Muscle of leg (tissue), 11 donors: ENCODE measurements around the gene MYO3B. TPM values are rescaled to one million over a fixed set of nuclear protein-coding genes. Genes with fewer than 3 reads are reported as not detected.
A peak's percentile ranks its signal among the peaks of the same experiment; 100 is the strongest.

Experiments used
- DNase-seq: peaks from one replicate; pipeline ENCODE4 v3.0.0; 2013
- H3K27ac ChIP-seq: one replicate; pipeline ENCODE4 v1.5.1; 2013; ENCODE audit warnings: mild to moderate bottlenecking, low read length, control low read depth
- H3K27me3 ChIP-seq: one replicate; pipeline ENCODE4 v1.6.1; 2013; ENCODE audit warnings: low read length; ENCODE audit not compliant: control insufficient read depth, insufficient read depth
- H3K36me3 ChIP-seq: one replicate; pipeline ENCODE4 v1.6.1; 2013; ENCODE audit warnings: low read length; ENCODE audit not compliant: control insufficient read depth, insufficient read depth
- H3K4me1 ChIP-seq: one replicate; pipeline ENCODE4 v1.6.1; 2013; ENCODE audit warnings: low read length; ENCODE audit not compliant: control insufficient read depth, insufficient read depth
- H3K4me3 ChIP-seq: one replicate; pipeline ENCODE4 v1.5.1; 2013; ENCODE audit warnings: low read length, control low read depth
- H3K9me3 ChIP-seq: replicated peaks from 2 replicates; pipeline ENCODE4 v1.6.1; 2013; ENCODE audit warnings: low read depth, low read length; ENCODE audit not compliant: control insufficient read depth
- WGBS: methylation state at CpG from one replicate; pipeline ENCODE4 v1.1.5; 2013; ENCODE audit warnings: missing lambda C conversion rate; ENCODE audit not compliant: insufficient coverage; 5-methylcytosine and 5-hydroxymethylcytosine counted together
- polyA plus RNA-seq, 8 donors: library from polyadenylated mRNA; unstranded; fragments of 120-200 nt; gene quantifications; one replicate each; pipeline versions ENCODE4 v1.2.1 to v1.2.3, GENCODE V29; 2013; ENCODE audit warnings: inconsistent platforms in 1 of 8, low replicate concordance in 1 of 8; ENCODE audit not compliant: insufficient read length in 8 of 8, insufficient read depth in 1 of 8
- total RNA-seq: library from RNA; stranded (reverse); fragments of 120-200 nt; gene quantifications from one replicate; pipeline ENCODE4 v1.2.4, GENCODE V29; 2013

MYO3B gene
- total and polyA plus RNA-seq, 9 donors = 0.12 to 0.79 (median 0.18) TPM

DNA sequence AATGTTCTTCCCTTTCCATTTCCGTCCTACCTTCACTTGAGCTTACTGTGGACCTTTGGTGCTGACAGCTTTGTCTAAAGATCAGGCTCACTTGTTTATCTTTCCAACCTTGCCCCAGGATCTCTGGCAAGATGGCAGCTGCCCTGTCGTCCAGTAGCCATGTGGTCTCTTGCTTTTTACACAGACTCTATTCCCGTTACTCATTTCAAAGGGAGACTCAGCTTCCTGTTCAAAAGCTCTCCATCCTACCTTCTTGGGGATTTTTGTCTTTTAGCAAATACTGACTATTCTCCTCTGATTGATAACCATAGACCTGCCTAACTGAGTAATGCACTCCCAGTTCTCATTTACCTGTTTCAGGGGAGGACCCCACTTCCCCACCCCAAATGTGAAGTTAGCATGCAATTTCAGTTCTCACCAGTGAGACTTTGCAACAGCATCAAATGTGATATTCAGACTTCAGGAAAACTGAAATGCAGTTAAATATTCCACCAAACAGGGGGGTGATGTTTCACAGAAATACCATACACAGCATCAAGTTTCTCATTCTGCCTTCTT, 184.4 kb downstream of the MYO3B start:
- peaks cover 29% of the 10 kb centered on the region for H3K27me3 ChIP-seq

DNA sequence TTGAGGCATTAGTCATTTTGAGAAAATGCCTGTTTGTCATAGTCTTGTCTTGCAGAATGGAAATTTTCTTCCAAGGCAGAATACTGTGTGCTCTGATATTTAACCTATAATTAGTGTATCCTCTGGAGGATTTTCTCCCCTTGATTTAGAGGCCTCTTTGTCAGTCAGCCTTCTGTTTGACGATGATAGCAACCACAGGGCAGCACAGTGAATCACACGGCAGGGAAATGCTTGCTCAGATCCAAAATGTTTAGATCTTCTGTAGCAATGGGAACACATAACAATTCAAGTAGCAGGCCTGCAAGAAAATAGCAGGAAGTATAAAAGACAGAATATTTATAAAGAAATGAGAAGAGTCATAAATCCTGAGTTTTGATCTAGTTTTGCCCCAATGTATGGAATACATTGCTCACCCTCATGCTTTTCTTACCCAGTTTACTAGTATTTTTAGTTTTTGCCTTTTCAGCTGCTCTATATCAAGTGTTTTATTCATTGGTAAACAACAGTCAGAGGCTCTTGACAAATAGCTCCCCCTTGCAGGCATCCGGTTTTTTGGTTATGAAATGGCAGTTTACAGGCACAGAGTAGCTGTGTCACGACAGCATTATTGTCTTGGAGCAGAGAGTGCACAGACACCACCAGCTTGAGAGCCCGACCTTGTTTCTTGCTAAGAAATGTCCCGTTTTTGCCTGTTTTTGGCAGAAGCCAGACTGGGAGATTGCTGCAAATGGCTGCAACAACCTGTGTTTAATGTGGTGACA, 185.1 kb downstream of the MYO3B start:
- no peaks in the 10 kb centered on the region for H3K9me3 ChIP-seq
- no peak overlapping the region for H3K27ac ChIP-seq

More for the DNA sequence above, 184.4 kb downstream of the MYO3B start:
- Histone ChIP-seq H3K4me3 (no peak overlapping the region), H3K9me3 (no peaks in the 10 kb centered on the region), H3K36me3 (no peaks in the 10 kb centered on the region), H3K4me1 (no peaks in the 10 kb centered on the region), H3K27ac (no peak overlapping the region)
- WGBS = 64% methylated on average over 3 of the region's 3 CpGs
- no peak for DNase-seq

DNA sequence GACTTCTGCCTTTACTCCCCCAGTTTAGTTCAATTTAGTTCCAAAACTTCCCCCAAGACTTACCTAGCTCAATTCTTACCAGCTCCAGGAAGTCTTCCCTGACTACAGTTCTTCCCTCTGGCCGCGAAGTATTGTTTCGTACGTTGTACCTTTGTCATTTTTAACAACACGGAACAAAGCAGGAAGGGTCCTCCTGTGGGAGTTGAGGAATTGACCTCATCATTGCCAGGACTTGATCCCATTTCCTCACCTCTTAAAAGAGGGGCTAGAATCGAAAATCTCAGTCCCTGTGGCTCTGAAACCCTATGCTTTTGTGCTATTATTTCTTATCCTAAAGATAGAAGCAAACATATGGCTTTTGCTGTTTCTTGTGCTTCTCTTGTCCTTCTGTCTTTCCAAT, 187.1 kb downstream of the MYO3B start:
- H3K9me3 ChIP-seq = no peaks in the 10 kb centered on the region
- no peaks in the 10 kb centered on the region for H3K36me3 ChIP-seq
- no peak overlapping the region for H3K4me3 ChIP-seq
- H3K4me1 ChIP-seq = no peaks in the 10 kb centered on the region
- H3K27me3 ChIP-seq = peaks cover 29% of the 10 kb centered on the region
- no CpG with 5 or more reads among the region's 6 CpGs for WGBS
- H3K27ac ChIP-seq = no peak overlapping the region
- DNase-seq = no peak

More for the DNA sequence above, 185.1 kb downstream of the MYO3B start:
- Histone ChIP-seq H3K4me3 (no peak overlapping the region), H3K4me1 (no peaks in the 10 kb centered on the region), H3K27me3 (peaks cover 29% of the 10 kb centered on the region), H3K36me3 (no peaks in the 10 kb centered on the region)
- 45% methylated on average over 5 of the region's 6 CpGs for WGBS
- DNase-seq = no peak

DNA sequence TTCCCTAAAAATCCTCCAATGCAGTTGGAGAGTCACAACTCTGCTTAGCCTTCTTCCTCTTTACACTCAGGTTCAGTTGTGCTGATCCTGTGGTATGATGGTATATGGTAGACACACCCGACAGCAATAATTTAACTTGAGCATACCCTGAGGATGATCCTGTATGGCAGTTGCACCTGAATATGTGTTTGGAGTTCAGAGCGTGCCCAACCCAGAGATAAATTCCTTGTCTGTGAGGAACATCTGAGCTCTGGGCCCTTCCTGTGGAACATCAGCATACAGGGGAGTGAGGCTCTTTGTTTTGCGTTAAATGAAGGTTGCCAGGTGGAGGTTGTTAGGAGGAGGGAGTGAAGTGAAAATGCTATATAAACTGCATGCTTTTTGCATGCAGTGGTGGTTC, 187.7 kb downstream of the MYO3B start:
- H3K27me3 ChIP-seq = peaks cover 28% of the 10 kb centered on the region
- H3K4me1 ChIP-seq = no peaks in the 10 kb centered on the region
- no peaks in the 10 kb centered on the region for H3K9me3 ChIP-seq
- H3K4me3 ChIP-seq = no peak overlapping the region
- no peaks in the 10 kb centered on the region for H3K36me3 ChIP-seq
- H3K27ac ChIP-seq = no peak overlapping the region
- WGBS = 44% methylated on average over 2 of the region's 3 CpGs
- no peak for DNase-seq

DNA sequence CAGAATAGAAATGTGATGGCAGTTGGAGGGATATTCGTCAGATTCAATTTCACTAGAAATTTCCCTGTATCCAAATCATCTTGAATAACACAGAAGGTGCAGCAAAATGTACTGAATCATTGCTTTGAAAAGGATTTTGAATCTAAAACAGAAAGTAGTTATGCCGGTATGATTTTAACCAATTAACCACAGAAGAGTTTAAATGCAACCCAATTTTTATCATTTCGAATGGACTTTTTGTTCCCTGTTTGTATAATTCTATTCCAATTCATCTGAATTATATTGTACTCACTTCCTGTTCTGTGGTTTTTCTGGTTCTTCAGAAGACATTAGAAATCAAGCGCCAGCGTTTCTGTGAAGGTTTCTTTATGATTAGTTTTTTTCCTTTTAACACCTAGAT, 190.4 kb downstream of the MYO3B start:
- Histone ChIP-seq H3K9me3 (no peaks in the 10 kb centered on the region), H3K27ac (no peak overlapping the region), H3K27me3 (peaks cover 27% of the 10 kb centered on the region), H3K36me3 (no peaks in the 10 kb centered on the region), H3K4me3 (no peak overlapping the region), H3K4me1 (no peaks in the 10 kb centered on the region)
- WGBS = no CpG with 5 or more reads among the region's 5 CpGs
- no peak for DNase-seq

DNA sequence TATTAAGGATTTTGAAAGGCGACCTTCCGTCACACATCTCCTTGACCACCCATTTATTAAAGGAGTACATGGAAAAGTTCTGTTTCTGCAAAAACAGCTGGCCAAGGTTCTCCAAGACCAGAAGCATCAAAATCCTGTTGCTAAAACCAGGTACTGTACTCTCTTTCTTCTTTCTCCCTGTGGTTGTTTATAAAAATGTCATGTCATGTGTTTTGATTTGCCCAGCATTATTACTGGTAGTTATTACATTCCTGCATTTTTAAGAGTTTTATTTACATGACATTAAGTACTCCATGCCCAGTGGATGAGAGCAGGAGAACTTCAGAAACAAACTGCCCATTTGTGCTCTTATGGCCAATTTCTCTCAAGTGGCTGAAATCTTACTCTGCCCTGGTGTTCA, 191.3 kb downstream of the MYO3B start:
- WGBS = no CpG with 5 or more reads among the region's 2 CpGs
- Histone ChIP-seq H3K4me3 (no peak overlapping the region), H3K9me3 (no peaks in the 10 kb centered on the region), H3K36me3 (no peaks in the 10 kb centered on the region), H3K27ac (no peak overlapping the region), H3K4me1 (no peaks in the 10 kb centered on the region), H3K27me3 (peaks cover 26% of the 10 kb centered on the region)
- DNase-seq = no peak

DNA sequence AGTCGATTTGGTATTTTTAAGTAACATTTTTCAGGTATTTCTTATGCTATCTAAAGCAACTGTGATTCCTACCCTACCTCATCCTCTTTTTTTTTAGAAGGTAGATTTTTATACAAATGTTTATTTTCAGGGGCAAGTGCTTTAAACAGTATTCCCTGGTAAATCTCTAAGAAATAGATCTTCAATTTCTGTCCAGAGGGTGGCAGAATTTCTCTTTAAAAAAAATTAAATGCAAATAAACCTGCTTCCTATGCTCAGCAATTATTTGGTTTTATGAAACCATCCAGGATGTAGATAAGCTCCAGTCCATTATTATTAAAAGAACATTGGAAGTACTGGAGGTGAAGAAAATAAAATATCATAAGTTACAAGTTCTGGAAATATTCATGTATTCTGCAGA, 191.9 kb downstream of the MYO3B start:
- no peak overlapping the region for H3K4me3 ChIP-seq
- H3K36me3 ChIP-seq = no peaks in the 10 kb centered on the region
- H3K4me1 ChIP-seq = no peaks in the 10 kb centered on the region
- H3K27ac ChIP-seq = no peak overlapping the region
- H3K9me3 ChIP-seq = no peaks in the 10 kb centered on the region
- peaks cover 24% of the 10 kb centered on the region for H3K27me3 ChIP-seq
- WGBS = no CpG with 5 or more reads among the region's 1 CpG
- peak; percentile 28 for DNase-seq

DNA sequence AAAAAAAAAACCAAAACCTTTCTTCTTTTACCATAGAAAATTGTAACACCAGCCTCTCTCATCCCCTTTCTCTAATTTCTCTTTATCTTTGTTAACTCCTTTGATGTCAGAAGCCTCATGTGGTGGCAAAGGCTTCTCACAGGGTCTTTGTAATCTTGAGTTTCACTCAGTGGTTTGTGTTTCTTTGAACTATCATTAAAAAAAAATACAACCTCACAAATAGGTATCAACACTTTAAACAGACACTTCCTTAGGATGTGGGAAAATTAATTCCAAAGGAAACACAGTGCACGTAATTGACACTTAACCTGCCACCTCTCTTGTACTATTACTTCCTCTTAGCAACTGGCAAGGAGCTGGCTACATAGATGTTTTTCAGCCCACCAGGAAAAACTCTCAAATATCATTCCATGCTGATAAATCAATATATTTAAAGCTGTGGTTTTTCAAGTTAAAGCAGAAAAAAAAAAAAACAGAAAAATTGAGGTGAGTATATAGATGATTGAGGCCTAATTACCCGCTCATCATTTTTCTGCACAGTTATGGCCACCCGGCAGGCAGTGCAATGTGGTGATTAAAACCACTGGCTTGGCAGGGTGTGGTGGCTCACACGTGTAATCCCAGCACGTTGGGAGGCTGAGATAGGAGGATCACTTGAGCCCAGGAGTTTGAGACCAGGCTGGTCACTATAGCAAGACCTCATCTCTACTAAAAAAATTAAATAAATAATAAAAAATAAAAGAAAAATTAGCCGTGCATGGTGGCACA, 193.5 kb downstream of the MYO3B start:
- Histone ChIP-seq H3K27me3 (peaks cover 21% of the 10 kb centered on the region), H3K36me3 (no peaks in the 10 kb centered on the region)
- 67% methylated on average over 1 of the region's 6 CpGs for WGBS

DNA sequence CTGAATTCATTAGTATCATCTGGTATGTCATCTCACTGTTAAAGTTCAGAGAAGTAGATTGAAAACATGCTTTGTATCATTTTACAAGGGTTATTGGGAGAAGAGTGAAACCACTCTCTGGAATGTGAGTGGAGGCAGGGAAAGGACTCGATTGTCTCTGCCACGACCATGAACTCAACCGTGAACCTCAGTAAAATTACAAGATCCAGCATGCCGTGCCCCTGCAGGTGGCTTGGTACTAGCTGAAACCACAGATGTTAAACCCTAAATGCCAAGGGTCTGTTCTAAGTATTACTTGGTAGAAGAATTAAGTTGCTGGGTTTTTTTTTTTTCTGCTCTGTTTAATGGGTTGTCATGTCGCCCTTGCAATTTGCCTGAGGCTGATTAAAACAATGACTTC, 197.2 kb downstream of the MYO3B start:
- Histone ChIP-seq H3K4me1 (no peaks in the 10 kb centered on the region), H3K27me3 (peaks cover 17% of the 10 kb centered on the region), H3K27ac (no peak overlapping the region), H3K9me3 (no peaks in the 10 kb centered on the region), H3K36me3 (no peaks in the 10 kb centered on the region), H3K4me3 (no peak overlapping the region)
- WGBS = 50% methylated on average over 1 of the region's 5 CpGs
- no peak for DNase-seq

More for the DNA sequence above, 193.5 kb downstream of the MYO3B start:
- no peak overlapping the region for H3K4me3 ChIP-seq
- DNase-seq = no peak
- H3K4me1 ChIP-seq = no peaks in the 10 kb centered on the region
- no peak overlapping the region for H3K27ac ChIP-seq
- H3K9me3 ChIP-seq = no peaks in the 10 kb centered on the region

DNA sequence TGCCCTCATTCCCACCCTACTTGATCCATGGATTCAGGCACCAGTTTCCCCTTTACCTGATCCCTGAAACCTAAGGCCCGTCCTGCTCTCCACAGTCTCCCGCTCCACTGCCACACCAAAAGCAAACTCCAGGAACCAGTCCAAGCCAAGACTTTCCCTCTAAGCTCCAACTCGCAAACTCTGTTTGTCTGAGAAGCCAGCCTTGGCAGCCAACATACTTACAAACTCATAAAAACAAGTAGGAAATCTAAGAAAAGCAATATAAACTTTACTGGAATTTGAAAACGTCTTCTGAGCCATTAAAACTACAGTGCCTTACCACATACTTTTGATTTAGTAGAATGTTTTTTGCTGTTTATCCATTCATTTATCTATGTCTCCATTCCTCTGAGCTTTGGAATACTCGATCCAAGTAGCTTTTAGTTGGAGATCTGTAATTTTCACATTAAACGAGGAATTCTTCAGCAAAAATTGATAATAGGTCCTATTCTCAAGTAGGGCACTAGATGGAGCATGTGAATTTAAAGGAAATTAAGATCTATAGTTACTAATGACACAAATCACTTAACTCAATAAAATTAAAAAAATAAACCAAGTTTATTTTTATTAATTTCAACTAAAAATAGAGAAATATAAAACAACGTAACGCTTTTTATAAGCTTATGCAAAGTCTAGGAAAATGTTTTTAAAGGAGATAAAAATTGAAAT, 199.7 kb downstream of the MYO3B start:
- H3K9me3 ChIP-seq = no peaks in the 10 kb centered on the region
- no peak overlapping the region for H3K4me3 ChIP-seq
- H3K4me1 ChIP-seq = no peaks in the 10 kb centered on the region
- H3K27ac ChIP-seq = no peak overlapping the region
- no peaks in the 10 kb centered on the region for H3K36me3 ChIP-seq
- peaks cover 9% of the 10 kb centered on the region for H3K27me3 ChIP-seq
- DNase-seq = no peak
- 71% methylated on average over 2 of the region's 8 CpGs for WGBS
